LNCaP clone FGC (cell line): ENCODE data around the gene MCFD2.

Experiments used
- DNase-seq: peaks from one replicate; pipeline ENCODE4 v3.0.0-alpha.2; 2011; ENCODE audit warnings: low read depth
- H3K4me3 ChIP-seq: 2 replicates; pipeline ENCODE4 v1.5.1; 2011; ENCODE audit warnings: mild to moderate bottlenecking, low read depth, low read length, control low read depth
- CTCF ChIP-seq: IDR thresholded peaks from 2 replicates; pipeline ENCODE4 v1.5.1; 2012; ENCODE audit warnings: mild to moderate bottlenecking; ENCODE audit not compliant: control insufficient read depth, insufficient read depth; ENCODE audit errors: extremely low read depth

MCFD2 gene

GRCh38 chr2:46958431-46959017 is 42.9 kb upstream of the MCFD2 start:
- no peak for TF ChIP-seq CTCF
- DNase-seq, result no peak
- H3K4me3 ChIP-seq, result no peak overlapping the region

- no peak for DNase-seq
- no peak overlapping the region for H3K4me3 ChIP-seq
- no peak for TF ChIP-seq CTCF
Observed at GRCh38 chr2:46956981-46957531, 41.5 kb upstream of the MCFD2 start.

GRCh38 chr2:46955764-46956163 is 40.2 kb upstream of the MCFD2 start:
- no peak for TF ChIP-seq CTCF
- DNase-seq, result no peak
- no peak overlapping the region for H3K4me3 ChIP-seq

GRCh38 chr2:46954951-46955571 is 39.5 kb upstream of the MCFD2 start:
- no peak overlapping the region for H3K4me3 ChIP-seq
- no peak for DNase-seq
- no peak for TF ChIP-seq CTCF

- no peak for DNase-seq
- H3K4me3 ChIP-seq, result no peak overlapping the region
- TF ChIP-seq CTCF, result no peak
Observed at GRCh38 chr2:46952171-46952570, 36.6 kb upstream of the MCFD2 start.

- no peak for DNase-seq
- no peak for TF ChIP-seq CTCF
Observed at GRCh38 chr2:46951290-46952064, 35.9 kb upstream of the MCFD2 start.

More at GRCh38 chr2:46951290-46952064, 35.9 kb upstream of the MCFD2 start:
- H3K4me3 ChIP-seq, result no peak overlapping the region
